Cardiac fibroblast (primary cell): ENCODE results near the gene EML6.

Experiments used
- DNase-seq, 2 donors: peaks; one replicate each; pipeline versions ENCODE4 v3.0.0 to v3.0.0-alpha.2; 2010; ENCODE audit warnings: low read depth in 2 of 2
- H3K4me3 ChIP-seq, 2 donors: replicated peaks in 1 of 2; 1 replicate in 1 of 2; 2 replicates in 1 of 2; pipeline ENCODE4 v1.5.1; 2011; ENCODE audit warnings: low read depth in 2 of 2, low read length in 2 of 2, mild to moderate bottlenecking in 2 of 2, moderate library complexity in 1 of 2
- TF ChIP-seq, protein P1 (sequence below): IDR thresholded peaks from one replicate; pipeline ENCODE4 v1.5.1; 2011; ENCODE audit warnings: low read depth, mild to moderate bottlenecking, low read length, inconsistent platforms

Gene EML6

DNA sequence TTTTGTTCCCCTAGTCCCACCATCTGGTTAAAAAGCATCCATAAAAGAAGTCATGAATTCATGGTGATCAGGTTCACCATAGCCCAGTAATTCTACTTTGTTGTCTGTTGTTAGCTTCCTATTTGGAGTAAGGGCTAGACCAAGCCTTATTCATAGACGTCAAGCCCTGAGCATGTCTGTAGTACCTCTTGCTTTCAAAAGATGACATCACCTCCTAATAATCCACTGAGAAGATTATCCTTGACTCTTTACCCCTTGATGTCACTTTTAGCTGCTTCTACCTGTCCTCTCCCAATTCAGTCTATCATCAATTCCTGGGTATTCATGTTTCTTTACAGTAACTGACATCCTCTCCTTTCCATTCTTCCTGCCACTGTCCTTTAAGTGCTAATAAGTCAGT is 90.1 kb downstream of the EML6 start:
- H3K4me3 ChIP-seq, result no peak overlapping the region
- DNase-seq, result peak in 1 of 2 donors; percentile 5
- TF ChIP-seq, protein P1, sequence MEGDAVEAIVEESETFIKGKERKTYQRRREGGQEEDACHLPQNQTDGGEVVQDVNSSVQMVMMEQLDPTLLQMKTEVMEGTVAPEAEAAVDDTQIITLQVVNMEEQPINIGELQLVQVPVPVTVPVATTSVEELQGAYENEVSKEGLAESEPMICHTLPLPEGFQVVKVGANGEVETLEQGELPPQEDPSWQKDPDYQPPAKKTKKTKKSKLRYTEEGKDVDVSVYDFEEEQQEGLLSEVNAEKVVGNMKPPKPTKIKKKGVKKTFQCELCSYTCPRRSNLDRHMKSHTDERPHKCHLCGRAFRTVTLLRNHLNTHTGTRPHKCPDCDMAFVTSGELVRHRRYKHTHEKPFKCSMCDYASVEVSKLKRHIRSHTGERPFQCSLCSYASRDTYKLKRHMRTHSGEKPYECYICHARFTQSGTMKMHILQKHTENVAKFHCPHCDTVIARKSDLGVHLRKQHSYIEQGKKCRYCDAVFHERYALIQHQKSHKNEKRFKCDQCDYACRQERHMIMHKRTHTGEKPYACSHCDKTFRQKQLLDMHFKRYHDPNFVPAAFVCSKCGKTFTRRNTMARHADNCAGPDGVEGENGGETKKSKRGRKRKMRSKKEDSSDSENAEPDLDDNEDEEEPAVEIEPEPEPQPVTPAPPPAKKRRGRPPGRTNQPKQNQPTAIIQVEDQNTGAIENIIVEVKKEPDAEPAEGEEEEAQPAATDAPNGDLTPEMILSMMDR, result no peak

DNA sequence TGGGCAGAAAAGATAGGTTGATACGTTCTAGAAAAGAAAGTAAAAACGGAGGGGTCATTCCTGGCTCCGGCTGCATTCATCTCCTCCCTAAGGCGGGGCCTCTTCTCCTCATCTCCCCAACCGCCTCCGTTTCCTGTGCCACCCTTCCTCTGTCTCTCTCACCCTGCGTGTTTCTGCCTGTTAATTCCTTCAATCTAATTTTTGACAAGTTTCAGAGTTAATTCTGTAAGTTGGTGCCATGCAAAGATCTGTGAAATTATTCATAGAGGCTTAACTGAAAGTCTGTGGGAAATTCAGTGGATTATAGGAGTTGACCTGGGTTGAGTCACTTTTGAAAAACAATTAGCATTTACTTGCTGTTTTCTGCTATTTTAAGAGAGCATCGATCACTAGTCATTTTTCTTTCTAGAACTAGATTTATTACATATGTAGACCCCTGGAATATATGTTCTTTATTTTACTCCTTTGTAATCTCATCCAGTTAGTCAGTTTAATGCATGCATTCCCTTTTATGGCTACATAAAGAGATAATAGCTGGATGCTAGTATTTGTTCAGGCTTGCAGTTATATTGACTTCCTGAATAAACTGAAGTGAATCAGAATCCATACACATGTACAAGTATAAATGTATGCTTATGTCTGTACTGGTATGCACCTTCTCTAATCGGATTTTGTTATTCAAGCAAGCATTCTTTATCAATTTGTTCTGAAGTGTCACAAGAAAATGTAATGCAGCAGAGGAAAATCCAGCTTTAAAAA is 91.1 kb downstream of the EML6 start:
- TF ChIP-seq, protein P1, result no peak
- DNase-seq, result no peak
- H3K4me3 ChIP-seq, result no peak overlapping the region

DNA sequence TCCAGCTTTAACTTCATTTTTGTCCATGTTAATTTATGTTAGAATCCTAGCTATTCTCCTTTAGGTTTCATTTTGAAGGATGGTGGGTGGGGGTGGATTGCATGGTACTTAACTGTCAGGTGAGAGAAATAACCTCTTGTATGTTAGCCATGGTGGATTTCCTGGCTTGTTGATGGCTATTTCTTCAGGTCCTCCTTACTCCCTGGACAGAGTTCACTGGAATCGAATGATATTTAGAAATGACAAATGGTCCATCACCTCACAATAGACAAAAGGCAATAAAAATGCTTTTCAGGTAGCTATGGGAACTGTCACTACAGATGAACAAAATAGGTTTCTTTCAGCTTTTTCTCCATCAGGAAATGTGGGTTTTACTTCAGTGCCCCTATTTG is 91.7 kb downstream of the EML6 start:
- TF ChIP-seq, protein P1, result no peak

DNA sequence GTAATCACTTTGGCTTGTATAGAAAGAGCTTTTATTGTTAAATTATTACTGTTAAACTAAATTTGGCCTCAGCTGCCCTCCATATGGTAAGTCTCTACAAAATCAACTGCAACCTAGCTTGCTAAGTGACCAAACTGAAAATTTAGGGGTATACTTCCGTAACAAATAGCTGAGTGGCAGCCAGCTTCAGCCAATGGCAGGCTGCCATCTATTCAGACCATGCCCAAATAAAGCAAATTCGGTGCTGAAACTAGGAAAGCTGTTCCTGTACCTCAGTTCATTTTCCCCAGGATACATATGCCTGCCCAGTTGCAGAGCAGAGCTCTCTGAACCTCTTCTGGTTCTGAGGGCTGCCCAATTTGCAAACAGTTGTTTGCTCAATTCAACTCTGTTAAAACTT is 94.8 kb downstream of the EML6 start:
- no peak overlapping the region for H3K4me3 ChIP-seq
- peak in 1 of 2 donors; percentile 6 for DNase-seq
- TF ChIP-seq, protein P1, result no peak

More for the DNA sequence above, 91.7 kb downstream of the EML6 start:
- H3K4me3 ChIP-seq, result no peak overlapping the region
- DNase-seq, result no peak

DNA sequence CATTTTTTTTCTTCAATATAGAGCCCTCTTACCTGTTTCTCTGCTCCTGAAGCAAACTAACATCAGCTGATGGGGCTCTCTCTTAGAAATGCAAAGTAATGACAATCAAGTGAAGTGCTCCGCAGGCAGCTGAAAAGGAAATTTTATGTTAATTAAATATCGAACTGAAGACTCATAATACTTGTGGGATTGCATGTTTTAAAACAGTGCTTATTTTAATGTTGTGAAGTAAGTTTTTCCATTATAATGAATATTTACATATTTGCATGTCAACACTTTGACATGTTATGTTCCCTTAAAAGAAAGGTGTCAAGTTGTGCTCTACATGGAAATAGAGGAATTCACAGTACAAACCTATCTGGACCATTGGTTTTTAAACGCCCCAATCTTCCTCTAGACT is 97.1 kb downstream of the EML6 start:
- TF ChIP-seq, protein P1, result no peak
- H3K4me3 ChIP-seq, result no peak overlapping the region
- no peak for DNase-seq

DNA sequence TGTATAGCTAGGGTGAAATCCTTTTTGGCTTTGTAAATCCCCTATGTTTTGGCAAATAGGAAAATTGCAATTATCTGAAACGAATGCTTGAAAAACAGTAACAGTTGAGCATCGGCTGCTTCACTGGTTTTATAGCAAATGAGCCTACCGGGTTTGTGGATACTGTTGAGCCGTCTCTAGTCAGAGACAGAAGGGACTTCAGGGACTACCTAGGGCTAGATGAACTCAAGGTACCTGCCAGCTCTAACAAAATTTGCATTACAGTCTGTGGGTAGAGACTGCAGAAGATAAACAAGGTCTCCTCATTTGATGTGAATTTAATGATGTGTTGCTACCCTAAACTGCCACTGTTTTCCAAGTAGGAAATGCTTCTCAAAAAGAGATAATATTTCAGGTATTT is 101.1 kb downstream of the EML6 start:
- DNase-seq, result no peak
- TF ChIP-seq, protein P1, result no peak
- H3K4me3 ChIP-seq, result no peak overlapping the region

DNA sequence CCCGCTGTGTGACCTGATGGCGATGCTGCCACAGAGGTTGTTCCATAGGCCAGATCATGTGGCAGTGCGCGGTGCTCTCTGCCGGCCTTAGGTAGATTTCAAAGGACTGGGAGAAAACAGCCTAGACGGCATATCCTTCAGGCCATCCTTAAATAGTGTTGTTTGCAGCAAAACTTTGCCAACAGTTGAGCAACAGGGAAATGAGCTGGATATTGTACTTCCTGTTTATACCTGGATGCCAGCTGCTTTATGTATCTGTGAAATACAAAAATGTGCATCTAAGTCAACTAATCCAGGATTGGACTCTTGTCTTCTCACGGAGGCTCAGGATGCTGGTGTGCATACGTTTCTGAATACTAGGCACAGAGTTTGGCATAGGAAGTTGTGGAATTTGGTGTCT is 107.1 kb downstream of the EML6 start:
- no peak overlapping the region for H3K4me3 ChIP-seq
- TF ChIP-seq, protein P1, result no peak
- peak; percentile 34 to 45 for DNase-seq
